ENCODE results near the gene HEATR3.

The HEATR3 gene

GRCh38 chr16:50058091-50058771, 7.5 kb upstream of the HEATR3 start:
- no peak for DNase-seq

- DNase-seq = no peak
These were observed 6.7 kb upstream of the HEATR3 start for GRCh38 chr16:50059111-50059510.

- no peak for DNase-seq
These were observed 6.1 kb upstream of the HEATR3 start for GRCh38 chr16:50059669-50060068.

GRCh38 chr16:50061326-50061725, 4.4 kb upstream of the HEATR3 start:
- DNase-seq = no peak

GRCh38 chr16:50065241-50065623, 538 bp upstream of the HEATR3 start:
- no peak for DNase-seq

GRCh38 chr16:50066482-50067289, 916 bp downstream of the HEATR3 start:
- no peak for DNase-seq

- peak; percentile 8 for DNase-seq
These were observed 1.6 kb downstream of the HEATR3 start for GRCh38 chr16:50067290-50067853.

GRCh38 chr16:50068550-50068949, 2.8 kb downstream of the HEATR3 start:
- DNase-seq = no peak

- DNase-seq = no peak
These were observed 3.3 kb downstream of the HEATR3 start for GRCh38 chr16:50069060-50069459.

GRCh38 chr16:50071075-50071671, 5.4 kb downstream of the HEATR3 start:
- DNase-seq = no peak

- DNase-seq = no peak
These were observed 7.0 kb downstream of the HEATR3 start for GRCh38 chr16:50072730-50073129.

- DNase-seq = no peak
These were observed 13.8 kb downstream of the HEATR3 start for GRCh38 chr16:50079397-50080140.

GRCh38 chr16:50081428-50082018, 15.8 kb downstream of the HEATR3 start:
- DNase-seq = no peak

- no peak for DNase-seq
These were observed 18.2 kb downstream of the HEATR3 start for GRCh38 chr16:50083996-50084395.

GRCh38 chr16:50086176-50086575, 20.4 kb downstream of the HEATR3 start:
- DNase-seq = no peak

- DNase-seq = no peak
These were observed 22.5 kb downstream of the HEATR3 start for GRCh38 chr16:50088302-50088701.

GRCh38 chr16:50092891-50093290, 27.1 kb downstream of the HEATR3 start:
- no peak for DNase-seq

- DNase-seq = no peak
These were observed 28.1 kb downstream of the HEATR3 start for GRCh38 chr16:50093607-50094539.

GRCh38 chr16:50096791-50097190, 31.0 kb downstream of the HEATR3 start:
- DNase-seq = no peak

GRCh38 chr16:50099957-50100648, 34.3 kb downstream of the HEATR3 start:
- no peak for DNase-seq
